Neuron (in vitro differentiated cells): ENCODE data around the gene CD27.

Source experiments
- H2AFZ ChIP-seq: one replicate; pipeline ENCODE4 v1.6.1; 2013; ENCODE audit warnings: low read depth, mild to moderate bottlenecking, inconsistent platforms, low read length, moderate library complexity
- H3K27me3 ChIP-seq: one replicate; pipeline ENCODE4 v1.6.1; 2013; ENCODE audit warnings: low read length; ENCODE audit not compliant: insufficient read depth
- H3K36me3 ChIP-seq: one replicate; pipeline ENCODE4 v1.6.1; 2013; ENCODE audit warnings: low read length; ENCODE audit not compliant: insufficient read depth
- H3K4me1 ChIP-seq: one replicate; pipeline ENCODE4 v1.6.1; 2013; ENCODE audit warnings: low read length; ENCODE audit not compliant: insufficient read depth
- H3K4me3 ChIP-seq: 2 replicates; pipeline ENCODE4 v1.5.1; 2013; ENCODE audit warnings: mild to moderate bottlenecking, low read length, moderate library complexity
- H3K9me3 ChIP-seq: one replicate; pipeline ENCODE4 v1.6.1; 2013; ENCODE audit warnings: low read length

The CD27 gene

GRCh38 chr12:6444704-6445688 is at the start of gene CD27:
TSS of gene CD27 (plus strand) at chr12:6444955. CDS start at chr12:6445096, 141 bp downstream.
- Histone ChIP-seq H3K4me3 (no peak within 1 kb of the TSS), H3K27me3 (no peaks in the 10 kb centered on the region), H3K36me3 (no peaks in the 10 kb centered on the region), H2AFZ (no peak within 1 kb of the TSS), H3K9me3 (no peaks in the 10 kb centered on the region), H3K4me1 (no peaks in the 10 kb centered on the region)

GRCh38 chr12:6396031-6396430 is 48.7 kb upstream of the CD27 start:
- H3K27me3 ChIP-seq = peaks cover 4% of the 10 kb centered on the region
- no peaks in the 10 kb centered on the region for H3K4me1 ChIP-seq
- no peaks in the 10 kb centered on the region for H3K36me3 ChIP-seq
- no peak overlapping the region for H3K4me3 ChIP-seq
- no peak overlapping the region for H2AFZ ChIP-seq
- H3K9me3 ChIP-seq = no peaks in the 10 kb centered on the region

GRCh38 chr12:6399884-6400644 is 44.7 kb upstream of the CD27 start:
- Histone ChIP-seq H3K36me3 (no peaks in the 10 kb centered on the region), H2AFZ (no peak overlapping the region), H3K4me3 (no peak overlapping the region), H3K27me3 (no peaks in the 10 kb centered on the region), H3K4me1 (no peaks in the 10 kb centered on the region), H3K9me3 (no peaks in the 10 kb centered on the region)

- no peaks in the 10 kb centered on the region for H3K36me3 ChIP-seq
- H3K4me1 ChIP-seq = no peaks in the 10 kb centered on the region
- no peak overlapping the region for H2AFZ ChIP-seq
- H3K27me3 ChIP-seq = no peaks in the 10 kb centered on the region
- H3K4me3 ChIP-seq = no peak overlapping the region
- H3K9me3 ChIP-seq = no peaks in the 10 kb centered on the region
These were observed 40.4 kb upstream of the CD27 start for GRCh38 chr12:6404390-6404789.

GRCh38 chr12:6405963-6406362 is 38.8 kb upstream of the CD27 start:
- no peak overlapping the region for H2AFZ ChIP-seq
- H3K27me3 ChIP-seq = no peaks in the 10 kb centered on the region
- H3K4me1 ChIP-seq = no peaks in the 10 kb centered on the region
- no peaks in the 10 kb centered on the region for H3K9me3 ChIP-seq
- no peak overlapping the region for H3K4me3 ChIP-seq
- H3K36me3 ChIP-seq = no peaks in the 10 kb centered on the region

- Histone ChIP-seq H2AFZ (no peak overlapping the region), H3K27me3 (no peaks in the 10 kb centered on the region), H3K4me1 (no peaks in the 10 kb centered on the region), H3K4me3 (no peak overlapping the region), H3K9me3 (no peaks in the 10 kb centered on the region), H3K36me3 (no peaks in the 10 kb centered on the region)
These were observed 37.4 kb upstream of the CD27 start for GRCh38 chr12:6407236-6407954.

GRCh38 chr12:6416596-6416995 is 28.2 kb upstream of the CD27 start:
- Histone ChIP-seq H2AFZ (no peak overlapping the region), H3K4me3 (no peak overlapping the region), H3K36me3 (no peaks in the 10 kb centered on the region), H3K9me3 (peaks cover 8% of the 10 kb centered on the region), H3K27me3 (peaks cover 3% of the 10 kb centered on the region), H3K4me1 (no peaks in the 10 kb centered on the region)

- H3K4me3 ChIP-seq = no peak overlapping the region
- H3K27me3 ChIP-seq = peaks cover 3% of the 10 kb centered on the region
- H3K36me3 ChIP-seq = no peaks in the 10 kb centered on the region
- no peak overlapping the region for H2AFZ ChIP-seq
- H3K9me3 ChIP-seq = peaks cover 8% of the 10 kb centered on the region
- H3K4me1 ChIP-seq = no peaks in the 10 kb centered on the region
These were observed 26.0 kb upstream of the CD27 start for GRCh38 chr12:6418796-6419195.

GRCh38 chr12:6420364-6420763 is 24.4 kb upstream of the CD27 start:
- Histone ChIP-seq H3K4me3 (no peak overlapping the region), H3K36me3 (no peaks in the 10 kb centered on the region), H3K4me1 (no peaks in the 10 kb centered on the region), H3K27me3 (peaks cover 3% of the 10 kb centered on the region), H3K9me3 (peaks cover 8% of the 10 kb centered on the region), H2AFZ (no peak overlapping the region)

- no peak overlapping the region for H2AFZ ChIP-seq
- H3K36me3 ChIP-seq = no peaks in the 10 kb centered on the region
- no peak overlapping the region for H3K4me3 ChIP-seq
- H3K27me3 ChIP-seq = no peaks in the 10 kb centered on the region
- H3K9me3 ChIP-seq = no peaks in the 10 kb centered on the region
- no peaks in the 10 kb centered on the region for H3K4me1 ChIP-seq
These were observed 21.3 kb upstream of the CD27 start for GRCh38 chr12:6423267-6424007.

GRCh38 chr12:6424008-6424347 is 20.8 kb upstream of the CD27 start:
- Histone ChIP-seq H3K36me3 (no peaks in the 10 kb centered on the region), H3K4me3 (no peak overlapping the region), H3K27me3 (no peaks in the 10 kb centered on the region), H3K4me1 (no peaks in the 10 kb centered on the region), H3K9me3 (no peaks in the 10 kb centered on the region), H2AFZ (no peak overlapping the region)

- no peaks in the 10 kb centered on the region for H3K9me3 ChIP-seq
These were observed 19.9 kb upstream of the CD27 start for GRCh38 chr12:6424866-6425265.

More at GRCh38 chr12:6424866-6425265, 19.9 kb upstream of the CD27 start:
- H3K4me1 ChIP-seq = no peaks in the 10 kb centered on the region
- no peaks in the 10 kb centered on the region for H3K27me3 ChIP-seq
- no peak overlapping the region for H2AFZ ChIP-seq
- H3K4me3 ChIP-seq = no peak overlapping the region
- H3K36me3 ChIP-seq = no peaks in the 10 kb centered on the region
